HepG2 (cell line): ENCODE data around the gene MAGI1. TPM values are rescaled to one million over a fixed set of nuclear protein-coding genes. Genes with fewer than 3 reads are reported as not detected.
A peak's percentile ranks its signal among the peaks of the same experiment; 100 is the strongest.

Experiments used
- ARNTL ChIP-seq: sonication (generic); formaldehyde crosslinking; IDR thresholded peaks from 2 replicates; pipeline ENCODE4 v1.4.0; 2020; ENCODE audit warnings: mild to moderate bottlenecking, missing genetic modification reagents
- DMAP1 ChIP-seq: IDR thresholded peaks from 2 replicates; pipeline ENCODE4 v1.6.1; 2016
- DPF2 ChIP-seq: sonication (generic); formaldehyde crosslinking; IDR thresholded peaks from 2 replicates; pipeline ENCODE4 v1.4.0; 2020; ENCODE audit warnings: mild to moderate bottlenecking, low read depth, missing genetic modification reagents, borderline replicate concordance
- HIC2 ChIP-seq: sonication (generic); formaldehyde crosslinking; IDR thresholded peaks from 2 replicates; pipeline ENCODE4 v1.9.0; 2022; ENCODE audit warnings: low read depth, missing genetic modification reagents
- MAZ ChIP-seq, 2 experiments: sonication (generic) in 1 of 2; formaldehyde crosslinking in 1 of 2; IDR thresholded peaks; 2 replicates each; pipeline versions ENCODE4 v1.5.0 to v1.6.1; 2012 to 2020; ENCODE audit warnings: low read depth in 2 of 2, mild to moderate bottlenecking in 2 of 2, borderline replicate concordance in 1 of 2, improper control_type of control experiment in 1 of 2, low read length in 1 of 2, missing genetic modification reagents in 1 of 2, moderate library complexity in 1 of 2
- MEIS1 ChIP-seq: sonication (generic); formaldehyde crosslinking; IDR thresholded peaks from 2 replicates; pipeline ENCODE4 v1.9.0; 2021; ENCODE audit warnings: mild to moderate bottlenecking, missing genetic modification reagents, moderate library complexity, borderline replicate concordance
- SCMH1 ChIP-seq: sonication (generic); formaldehyde crosslinking; IDR thresholded peaks from 2 replicates; pipeline ENCODE4 v1.9.0; 2021; ENCODE audit warnings: missing genetic modification reagents, mild to moderate bottlenecking, borderline replicate concordance
- SOX6 ChIP-seq, 2 experiments: fragments of 450-650 bp in 1 of 2; sonication (generic) in 1 of 2; formaldehyde crosslinking in 1 of 2; IDR thresholded peaks; 2 replicates each; pipeline versions ENCODE4 v1.4.0 to v1.6.1; 2017 to 2020; ENCODE audit warnings: antibody characterized with exemption in 1 of 2, mild to moderate bottlenecking in 1 of 2, missing genetic modification reagents in 1 of 2
- TEAD3 ChIP-seq: optimal IDR thresholded peaks from 2 replicates; pipeline ENCODE3; 2016; ENCODE audit warnings: borderline replicate concordance
- WIZ ChIP-seq: sonication (generic); formaldehyde crosslinking; IDR thresholded peaks from 2 replicates; pipeline ENCODE4 v1.5.1; 2020; ENCODE audit warnings: mild to moderate bottlenecking, missing genetic modification reagents
- ZFP37 ChIP-seq: sonication (generic); formaldehyde crosslinking; IDR thresholded peaks from 2 replicates; pipeline ENCODE4 v1.4.0; 2020; ENCODE audit warnings: missing genetic modification reagents, borderline replicate concordance
- ZFP62 ChIP-seq: sonication (generic); formaldehyde crosslinking; IDR thresholded peaks from 2 replicates; pipeline ENCODE4 v1.4.0; 2020; ENCODE audit warnings: missing genetic modification reagents
- ZNF607 ChIP-seq: sonication (generic); formaldehyde crosslinking; IDR thresholded peaks from 2 replicates; pipeline ENCODE4 v1.5.1; 2020; ENCODE audit warnings: missing genetic modification reagents, mild to moderate bottlenecking, borderline replicate concordance
- ZSCAN31 ChIP-seq: sonication (generic); formaldehyde crosslinking; IDR thresholded peaks from 2 replicates; pipeline ENCODE4 v1.5.0; 2020; ENCODE audit warnings: low read depth, mild to moderate bottlenecking, missing genetic modification reagents
- polyA plus RNA-seq, 8 experiments: library from polyadenylated mRNA; depleted of rRNA in 3 of 8; stranded (reverse) in 7 of 8; unstranded in 1 of 8; fragments of >200 nt; fragmentation: Illumina TruSeq in 4 of 8; extraction: Trizol in 4 of 8; gene quantifications; 2 replicates each; pipeline versions ENCODE4 v1.2.1 to v1.2.3, GENCODE V29; 2011 to 2016; ENCODE audit warnings: low read depth in 4 of 8, missing spikeins in 1 of 8, mixed read lengths in 1 of 8; ENCODE audit not compliant: insufficient read depth in 1 of 8
- total RNA-seq, 5 experiments: library from RNA; depleted of rRNA; stranded (reverse); fragments of >200 nt; fragmentation: Illumina TruSeq; extraction: Trizol; gene quantifications; 2 replicates each; pipeline ENCODE4 v1.2.3, GENCODE V29; 2016; ENCODE audit warnings: low read depth in 1 of 5
- TF ChIP-seq, protein P1 (sequence below): sonication (generic); formaldehyde crosslinking; IDR thresholded peaks from 2 replicates; pipeline ENCODE4 v1.8.1; 2023; ENCODE audit warnings: mild to moderate bottlenecking, missing genetic modification reagents
- TF ChIP-seq, protein P2 (sequence below): sonication (generic); formaldehyde crosslinking; IDR thresholded peaks from 2 replicates; pipeline ENCODE4 v1.4.0; 2020; ENCODE audit warnings: missing genetic modification reagents, borderline replicate concordance
- TF ChIP-seq, protein P3 (sequence below): sonication (generic); formaldehyde crosslinking; IDR thresholded peaks from 2 replicates; pipeline ENCODE4 v1.8.0; 2023; ENCODE audit warnings: mild to moderate bottlenecking, missing genetic modification reagents
- TF ChIP-seq, protein P4 (sequence below), 2 experiments: fragments of 450-650 bp in 1 of 2; sonication (generic) in 1 of 2; formaldehyde crosslinking; IDR thresholded peaks; 2 replicates each; pipeline versions ENCODE4 v1.5.0 to v1.8.0; 2020 to 2022; ENCODE audit warnings: mild to moderate bottlenecking in 1 of 2, missing genetic modification reagents in 1 of 2

MAGI1 gene
- total and polyA plus RNA-seq, 2 of the 13 experiments (the other 11 are each of a cell fraction or from before 2014, with no cell fraction given), result 22.2 to 26.0 TPM

- TF ChIP-seq ZNF607 (CRISPR knock-in tag) (no peak), ZSCAN31 (CRISPR knock-in tag) (0 out of 2 replicates have a peak, but pooled peaks have one; percentile 15), TEAD3 (CRISPR knock-in tag) (peak; percentile 89), WIZ (no peak), MAZ (IDR thresholded peaks at IDR 0.05; ENCODE audit: borderline replicate concordance, low read depth, low read length) (no peak), MAZ (CRISPR knock-in tag; IDR thresholded peaks at IDR 0.05; ENCODE audit: low read depth) (0 out of 2 replicates have a peak, but pooled peaks have one; percentile 5), DMAP1 (CRISPR knock-in tag) (peak; percentile 54; the same call in 1 of the 2 replicates), ZFP37 (CRISPR knock-in tag) (no peak), HIC2 (no peak), DPF2 (CRISPR knock-in tag) (no peak), ARNTL (CRISPR knock-in tag) (peak; percentile 73), SCMH1 (CRISPR knock-in tag) (no peak), SOX6 (IDR thresholded peaks at IDR 0.05) (no peak), SOX6 (CRISPR knock-in tag; IDR thresholded peaks at IDR 0.05) (peak; percentile 26; the same call in 1 of the 2 replicates), MEIS1 (CRISPR knock-in tag) (no peak), ZFP62 (CRISPR knock-in tag) (no peak)
- TF ChIP-seq, protein P1, sequence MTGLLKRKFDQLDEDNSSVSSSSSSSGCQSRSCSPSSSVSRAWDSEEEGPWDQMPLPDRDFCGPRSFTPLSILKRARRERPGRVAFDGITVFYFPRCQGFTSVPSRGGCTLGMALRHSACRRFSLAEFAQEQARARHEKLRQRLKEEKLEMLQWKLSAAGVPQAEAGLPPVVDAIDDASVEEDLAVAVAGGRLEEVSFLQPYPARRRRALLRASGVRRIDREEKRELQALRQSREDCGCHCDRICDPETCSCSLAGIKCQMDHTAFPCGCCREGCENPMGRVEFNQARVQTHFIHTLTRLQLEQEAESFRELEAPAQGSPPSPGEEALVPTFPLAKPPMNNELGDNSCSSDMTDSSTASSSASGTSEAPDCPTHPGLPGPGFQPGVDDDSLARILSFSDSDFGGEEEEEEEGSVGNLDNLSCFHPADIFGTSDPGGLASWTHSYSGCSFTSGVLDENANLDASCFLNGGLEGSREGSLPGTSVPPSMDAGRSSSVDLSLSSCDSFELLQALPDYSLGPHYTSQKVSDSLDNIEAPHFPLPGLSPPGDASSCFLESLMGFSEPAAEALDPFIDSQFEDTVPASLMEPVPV (CRISPR knock-in tag), result no peak
- TF ChIP-seq, protein P2, sequence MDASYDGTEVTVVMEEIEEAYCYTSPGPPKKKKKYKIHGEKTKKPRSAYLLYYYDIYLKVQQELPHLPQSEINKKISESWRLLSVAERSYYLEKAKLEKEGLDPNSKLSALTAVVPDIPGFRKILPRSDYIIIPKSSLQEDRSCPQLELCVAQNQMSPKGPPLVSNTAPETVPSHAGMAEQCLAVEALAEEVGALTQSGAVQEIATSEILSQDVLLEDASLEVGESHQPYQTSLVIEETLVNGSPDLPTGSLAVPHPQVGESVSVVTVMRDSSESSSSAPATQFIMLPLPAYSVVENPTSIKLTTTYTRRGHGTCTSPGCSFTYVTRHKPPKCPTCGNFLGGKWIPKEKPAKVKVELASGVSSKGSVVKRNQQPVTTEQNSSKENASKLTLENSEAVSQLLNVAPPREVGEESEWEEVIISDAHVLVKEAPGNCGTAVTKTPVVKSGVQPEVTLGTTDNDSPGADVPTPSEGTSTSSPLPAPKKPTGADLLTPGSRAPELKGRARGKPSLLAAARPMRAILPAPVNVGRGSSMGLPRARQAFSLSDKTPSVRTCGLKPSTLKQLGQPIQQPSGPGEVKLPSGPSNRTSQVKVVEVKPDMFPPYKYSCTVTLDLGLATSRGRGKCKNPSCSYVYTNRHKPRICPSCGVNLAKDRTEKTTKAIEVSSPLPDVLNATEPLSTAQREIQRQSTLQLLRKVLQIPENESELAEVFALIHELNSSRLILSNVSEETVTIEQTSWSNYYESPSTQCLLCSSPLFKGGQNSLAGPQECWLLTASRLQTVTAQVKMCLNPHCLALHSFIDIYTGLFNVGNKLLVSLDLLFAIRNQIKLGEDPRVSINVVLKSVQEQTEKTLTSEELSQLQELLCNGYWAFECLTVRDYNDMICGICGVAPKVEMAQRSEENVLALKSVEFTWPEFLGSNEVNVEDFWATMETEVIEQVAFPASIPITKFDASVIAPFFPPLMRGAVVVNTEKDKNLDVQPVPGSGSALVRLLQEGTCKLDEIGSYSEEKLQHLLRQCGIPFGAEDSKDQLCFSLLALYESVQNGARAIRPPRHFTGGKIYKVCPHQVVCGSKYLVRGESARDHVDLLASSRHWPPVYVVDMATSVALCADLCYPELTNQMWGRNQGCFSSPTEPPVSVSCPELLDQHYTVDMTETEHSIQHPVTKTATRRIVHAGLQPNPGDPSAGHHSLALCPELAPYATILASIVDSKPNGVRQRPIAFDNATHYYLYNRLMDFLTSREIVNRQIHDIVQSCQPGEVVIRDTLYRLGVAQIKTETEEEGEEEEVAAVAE (CRISPR knock-in tag), result no peak
- TF ChIP-seq, protein P3, sequence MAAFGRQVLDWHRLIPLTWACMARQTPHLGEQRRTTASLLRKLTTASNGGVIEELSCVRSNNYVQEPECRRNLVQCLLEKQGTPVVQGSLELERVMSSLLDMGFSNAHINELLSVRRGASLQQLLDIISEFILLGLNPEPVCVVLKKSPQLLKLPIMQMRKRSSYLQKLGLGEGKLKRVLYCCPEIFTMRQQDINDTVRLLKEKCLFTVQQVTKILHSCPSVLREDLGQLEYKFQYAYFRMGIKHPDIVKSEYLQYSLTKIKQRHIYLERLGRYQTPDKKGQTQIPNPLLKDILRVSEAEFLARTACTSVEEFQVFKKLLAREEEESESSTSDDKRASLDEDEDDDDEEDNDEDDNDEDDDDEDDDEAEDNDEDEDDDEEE (CRISPR knock-in tag), result no peak
- TF ChIP-seq, protein P4, sequence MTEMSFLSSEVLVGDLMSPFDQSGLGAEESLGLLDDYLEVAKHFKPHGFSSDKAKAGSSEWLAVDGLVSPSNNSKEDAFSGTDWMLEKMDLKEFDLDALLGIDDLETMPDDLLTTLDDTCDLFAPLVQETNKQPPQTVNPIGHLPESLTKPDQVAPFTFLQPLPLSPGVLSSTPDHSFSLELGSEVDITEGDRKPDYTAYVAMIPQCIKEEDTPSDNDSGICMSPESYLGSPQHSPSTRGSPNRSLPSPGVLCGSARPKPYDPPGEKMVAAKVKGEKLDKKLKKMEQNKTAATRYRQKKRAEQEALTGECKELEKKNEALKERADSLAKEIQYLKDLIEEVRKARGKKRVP (CRISPR knock-in tag; IDR thresholded peaks at IDR 0.05), result 0 out of 4 replicates have a peak, but pooled peaks of 1 of the 2 experiments have one; percentile 14
- TF ChIP-seq, all 625 proteins: peak for 14
These were observed 2.8 kb downstream of the MAGI1 start (continued) for GRCh38 chr3:66035763-66036477.
